SU-DHL-6 (cell line): ENCODE measurements around the gene COMT.

Experiments used
- CTCF ChIP-seq: fragments of 200-600 bp; sonication (generic); IDR thresholded peaks from one replicate; pipeline ENCODE4 v1.5.1; 2017; ENCODE audit warnings: antibody characterized with exemption, mild to moderate bottlenecking, low read length, moderate library complexity; ENCODE audit not compliant: insufficient read depth, poor library complexity, severe bottlenecking
- EZH2phosphoT487 ChIP-seq: fragments of 200-600 bp; sonication (generic), shearing (Covaris generic); conservative IDR thresholded peaks from 2 replicates; pipeline ENCODE4 v1.6.1; 2018; ENCODE audit warnings: mild to moderate bottlenecking, antibody characterized with exemption, low read length, moderate library complexity, mixed read lengths

- TF ChIP-seq CTCF, result no peak
- TF ChIP-seq EZH2phosphoT487, result no peak
Measured at GRCh38 chr22:19987394-19988306, 46.1 kb downstream of the COMT start.
